Stimulated activated effector memory CD8-positive, alpha-beta T cell treated with anti-CD3 and anti-CD28 coated beads, Interleukin-12 subunit alpha, Interleukin-12 subunit beta, amount 100 ng/mL, for 72 hours (primary cell): ENCODE results near the gene PCNX4.

ENCODE experiments used
- ATAC-seq: fragments of 150-1000 bp; cut with Tn5 transposase; 2 replicates; pipeline ENCODE4 v1.10.0; 2021
- DNase-seq, 2 donors: peaks; one replicate each; pipeline ENCODE4 v3.0.0; 2021 to 2022; ENCODE audit warnings: low spot score in 2 of 2
- H3K27ac Mint-ChIP-seq: one replicate; pipeline ENCODE4 v1.8.0; 2022; ENCODE audit warnings: mild to moderate bottlenecking, mixed read lengths
- H3K36me3 Mint-ChIP-seq: one replicate; pipeline ENCODE4 v1.8.0; 2022; ENCODE audit warnings: mild to moderate bottlenecking, mixed read lengths
- H3K4me1 Mint-ChIP-seq: one replicate; pipeline ENCODE4 v1.8.0; 2022; ENCODE audit warnings: mixed read lengths
- H3K4me3 Mint-ChIP-seq: one replicate; pipeline ENCODE4 v1.8.0; 2022; ENCODE audit warnings: mild to moderate bottlenecking, mixed read lengths
- H3K9me3 Mint-ChIP-seq: one replicate; pipeline ENCODE4 v1.8.0; 2022; ENCODE audit warnings: mixed read lengths

The PCNX4 gene

GRCh38 chr14:60199321-60199720 lies 107.6 kb downstream of the PCNX4 start:
- H3K27ac Mint-ChIP-seq: no peak overlapping the region
- DNase-seq (no peak), ATAC-seq (no peak)
- no peaks in the 10 kb centered on the region for H3K36me3 Mint-ChIP-seq
- H3K9me3 Mint-ChIP-seq: peaks cover 10% of the 10 kb centered on the region
- H3K4me1 Mint-ChIP-seq: no peaks in the 10 kb centered on the region
- H3K4me3 Mint-ChIP-seq: no peak overlapping the region

- peaks cover 22% of the 10 kb centered on the region for H3K4me1 Mint-ChIP-seq
- no peak overlapping the region for H3K4me3 Mint-ChIP-seq
- no peak for DNase-seq
- H3K9me3 Mint-ChIP-seq: peaks cover 5% of the 10 kb centered on the region
- no peak overlapping the region for H3K27ac Mint-ChIP-seq
- no peak for ATAC-seq
- H3K36me3 Mint-ChIP-seq: no peaks in the 10 kb centered on the region
These were observed 112.5 kb downstream of the PCNX4 start for GRCh38 chr14:60204104-60204842.

GRCh38 chr14:60204843-60205774 lies 113.4 kb downstream of the PCNX4 start:
- no peak for DNase-seq
- H3K27ac Mint-ChIP-seq: no peak overlapping the region
- H3K4me3 Mint-ChIP-seq: no peak overlapping the region
- H3K4me1 Mint-ChIP-seq: peaks cover 22% of the 10 kb centered on the region
- no peaks in the 10 kb centered on the region for H3K9me3 Mint-ChIP-seq
- no peaks in the 10 kb centered on the region for H3K36me3 Mint-ChIP-seq
- ATAC-seq: peak; percentile 51

GRCh38 chr14:60206249-60206670 lies 114.5 kb downstream of the PCNX4 start:
- no peaks in the 10 kb centered on the region for H3K36me3 Mint-ChIP-seq
- ATAC-seq: peak; percentile 60
- H3K9me3 Mint-ChIP-seq: no peaks in the 10 kb centered on the region

GRCh38 chr14:60206837-60207533 lies 115.3 kb downstream of the PCNX4 start:
- Mint-ChIP-seq H3K36me3 (no peaks in the 10 kb centered on the region), H3K27ac (no peak overlapping the region), H3K9me3 (no peaks in the 10 kb centered on the region), H3K4me1 (peaks cover 22% of the 10 kb centered on the region), H3K4me3 (no peak overlapping the region)
- no peak for DNase-seq
- peak; percentile 86 for ATAC-seq

More at GRCh38 chr14:60206249-60206670, 114.5 kb downstream of the PCNX4 start:
- Mint-ChIP-seq H3K27ac (no peak overlapping the region), H3K4me3 (no peak overlapping the region), H3K4me1 (peaks cover 22% of the 10 kb centered on the region)
- no peak for DNase-seq

- Mint-ChIP-seq H3K4me1 (peaks cover 21% of the 10 kb centered on the region), H3K27ac (no peak overlapping the region), H3K4me3 (no peak overlapping the region), H3K36me3 (no peaks in the 10 kb centered on the region), H3K9me3 (no peaks in the 10 kb centered on the region)
- DNase-seq: no peak
- ATAC-seq: no peak
These were observed 119.0 kb downstream of the PCNX4 start for GRCh38 chr14:60210703-60211102.

- no peaks in the 10 kb centered on the region for H3K36me3 Mint-ChIP-seq
- H3K27ac Mint-ChIP-seq: no peak overlapping the region
- H3K4me1 Mint-ChIP-seq: peaks cover 18% of the 10 kb centered on the region
- no peak for DNase-seq
- ATAC-seq: no peak
- no peaks in the 10 kb centered on the region for H3K9me3 Mint-ChIP-seq
- H3K4me3 Mint-ChIP-seq: no peak overlapping the region
These were observed 119.4 kb downstream of the PCNX4 start for GRCh38 chr14:60211153-60211552.

- peaks cover 9% of the 10 kb centered on the region for H3K4me1 Mint-ChIP-seq
- H3K4me3 Mint-ChIP-seq: no peak overlapping the region
- no peak overlapping the region for H3K27ac Mint-ChIP-seq
- ATAC-seq (peak; percentile 64), DNase-seq (no peak)
- H3K36me3 Mint-ChIP-seq: no peaks in the 10 kb centered on the region
- H3K9me3 Mint-ChIP-seq: no peaks in the 10 kb centered on the region
These were observed 121.0 kb downstream of the PCNX4 start for GRCh38 chr14:60212503-60213371.

GRCh38 chr14:60214003-60214402 lies 122.3 kb downstream of the PCNX4 start:
- DNase-seq (no peak), ATAC-seq (no peak)
- H3K27ac Mint-ChIP-seq: no peak overlapping the region
- no peaks in the 10 kb centered on the region for H3K36me3 Mint-ChIP-seq
- no peak overlapping the region for H3K4me3 Mint-ChIP-seq
- no peaks in the 10 kb centered on the region for H3K9me3 Mint-ChIP-seq
- peaks cover 9% of the 10 kb centered on the region for H3K4me1 Mint-ChIP-seq

- Mint-ChIP-seq H3K27ac (no peak overlapping the region), H3K4me3 (no peak overlapping the region), H3K36me3 (no peaks in the 10 kb centered on the region), H3K9me3 (no peaks in the 10 kb centered on the region), H3K4me1 (peaks cover 9% of the 10 kb centered on the region)
- DNase-seq (no peak), ATAC-seq (no peak)
These were observed 122.8 kb downstream of the PCNX4 start for GRCh38 chr14:60214415-60215126.

- DNase-seq (no peak), ATAC-seq (no peak)
- Mint-ChIP-seq H3K4me1 (peaks cover 10% of the 10 kb centered on the region), H3K4me3 (no peak overlapping the region), H3K36me3 (no peaks in the 10 kb centered on the region), H3K27ac (no peak overlapping the region), H3K9me3 (no peaks in the 10 kb centered on the region)
These were observed 123.4 kb downstream of the PCNX4 start for GRCh38 chr14:60215127-60215444.

GRCh38 chr14:60215520-60216420 lies 124.0 kb downstream of the PCNX4 start:
- Mint-ChIP-seq H3K4me1 (peaks cover 17% of the 10 kb centered on the region), H3K4me3 (no peak overlapping the region), H3K9me3 (no peaks in the 10 kb centered on the region), H3K36me3 (no peaks in the 10 kb centered on the region), H3K27ac (no peak overlapping the region)
- DNase-seq (no peak), ATAC-seq (no peak)

- ATAC-seq (no peak), DNase-seq (no peak)
- no peaks in the 10 kb centered on the region for H3K36me3 Mint-ChIP-seq
- no peaks in the 10 kb centered on the region for H3K9me3 Mint-ChIP-seq
- peaks cover 22% of the 10 kb centered on the region for H3K4me1 Mint-ChIP-seq
- H3K4me3 Mint-ChIP-seq: no peak overlapping the region
- no peak overlapping the region for H3K27ac Mint-ChIP-seq
These were observed 126.0 kb downstream of the PCNX4 start for GRCh38 chr14:60217713-60218112.
